HL-60/S4 treated with phorbol 12-myristate 13-acetate at 8.2 ng/mL for 4 days and 3 days (cell line): ENCODE data around the gene PNPLA8.
"Not testable (repeated sequence)": the region's sequence is repeated elsewhere in the genome, so short reads cannot be mapped to it uniquely, and the experiment has no call there.

Experiments
- in situ Hi-C: fragments of 300-500 bp; cut with MboI; formaldehyde crosslinking; loops from 2 replicates; pipeline ENCODE4 v1.15.0; 2022; ENCODE audit warnings: low sequenced_read_pairs

Gene PNPLA8

DNA sequence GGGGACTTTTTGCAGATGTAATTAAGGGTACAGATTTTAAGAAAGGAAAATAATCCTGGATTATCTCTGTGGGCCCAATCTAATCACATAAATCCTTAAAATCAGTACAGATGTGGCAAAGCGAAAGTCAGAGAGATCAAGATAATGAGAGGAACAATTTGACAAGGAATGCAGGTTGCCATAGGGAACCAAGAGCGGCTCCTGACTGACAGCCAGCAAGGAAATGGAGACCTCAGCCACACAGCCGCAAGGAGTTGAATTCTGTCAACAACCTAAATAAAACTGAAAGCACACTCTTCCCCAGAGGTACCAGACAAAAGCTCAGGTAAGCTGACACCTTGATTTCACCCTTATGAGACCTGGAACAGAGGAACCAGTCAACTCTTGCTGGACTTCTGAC, 3.4 kb upstream of the PNPLA8 start:
- in situ Hi-C loops: no loop called here

DNA sequence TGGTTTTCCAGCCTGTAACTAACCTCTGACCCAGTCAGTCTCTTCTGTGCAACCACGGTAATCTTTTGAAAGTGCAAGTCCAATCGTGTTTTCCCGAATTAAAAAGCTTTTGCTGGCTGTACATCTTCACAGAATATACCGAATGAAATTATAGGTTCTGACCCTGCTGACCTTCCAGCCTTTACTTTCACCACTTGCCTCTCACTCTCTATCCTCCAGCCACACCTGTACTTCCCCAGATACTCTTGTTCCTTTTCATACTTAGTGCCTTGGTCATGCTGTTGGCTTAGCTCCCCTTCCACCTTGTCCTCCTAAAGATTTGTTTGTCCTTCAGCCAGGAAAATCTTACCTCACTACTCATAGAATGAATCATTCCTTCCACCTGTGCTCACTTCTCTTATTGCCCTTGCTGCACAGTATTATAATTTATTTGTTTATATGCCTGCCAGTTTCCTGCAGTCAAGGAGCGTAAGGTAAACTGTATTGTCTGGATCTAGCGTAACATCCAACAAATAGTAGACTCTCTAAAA, 2.3 kb upstream of the PNPLA8 start:
- in situ Hi-C loops: no loop called here

DNA sequence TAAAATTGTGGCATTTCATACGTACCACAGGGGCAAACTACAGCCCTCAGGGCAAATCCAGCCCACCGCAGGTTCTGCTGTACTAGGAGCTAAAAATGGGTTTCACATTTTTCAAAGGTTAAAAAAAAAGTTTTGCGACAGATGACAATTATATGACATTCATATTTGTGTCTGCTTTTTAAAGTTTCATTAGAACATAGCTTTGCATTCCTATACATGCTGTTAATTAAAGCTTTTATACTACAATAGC, 758 bp upstream of the PNPLA8 start:
- in situ Hi-C loops: no loop called here

DNA sequence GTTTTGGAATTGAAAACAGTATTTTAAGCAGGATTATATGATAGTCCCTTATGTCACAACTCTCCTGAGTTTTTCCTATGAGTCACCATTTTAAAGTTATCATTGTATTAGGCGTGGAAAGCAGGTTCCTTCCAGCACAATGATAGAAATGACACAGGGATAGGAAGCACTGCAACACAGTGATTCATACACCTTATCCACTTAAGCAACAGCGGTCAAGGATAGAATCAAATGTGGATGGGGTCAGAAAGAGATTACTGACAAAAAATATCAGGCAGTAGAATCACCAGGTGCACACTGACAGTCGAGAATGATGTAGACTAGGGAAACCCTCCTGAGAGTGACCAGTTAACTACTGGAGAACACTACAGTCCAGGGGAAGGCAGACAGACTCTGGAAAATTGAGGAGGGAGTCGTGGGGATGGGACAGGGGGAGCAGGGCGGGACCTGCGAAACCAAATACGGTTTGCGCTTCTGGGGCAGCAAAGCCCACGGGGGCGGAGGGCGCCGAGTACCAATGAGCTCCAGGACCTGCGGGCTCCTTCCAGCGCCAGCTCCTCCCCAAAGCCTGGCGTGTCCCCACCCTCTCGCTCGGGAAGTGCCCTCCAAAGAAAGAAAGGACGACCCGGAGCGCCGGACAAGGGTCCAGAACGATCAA, 479 bp downstream of the PNPLA8 start:
- in situ Hi-C loops: no loop called here

DNA sequence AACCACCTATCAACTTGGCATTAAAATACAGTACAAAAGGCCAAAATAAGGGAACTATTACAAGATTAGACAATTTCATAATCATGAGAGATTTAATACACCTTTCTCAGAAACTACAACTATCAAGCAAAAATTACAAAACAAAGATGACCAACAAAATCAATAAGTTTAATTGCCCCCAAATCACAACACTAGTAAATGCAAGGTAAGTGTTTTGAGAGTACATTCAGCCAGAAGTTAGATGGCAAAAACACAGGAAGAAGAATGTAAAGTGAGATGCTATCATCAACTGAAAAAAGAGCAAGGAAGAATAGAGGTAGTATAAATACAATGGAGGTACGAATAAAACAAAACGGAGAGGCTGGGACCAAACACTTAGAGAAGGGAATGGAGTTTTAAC, 3.2 kb downstream of the PNPLA8 start:
- in situ Hi-C loops: no loop called here

DNA sequence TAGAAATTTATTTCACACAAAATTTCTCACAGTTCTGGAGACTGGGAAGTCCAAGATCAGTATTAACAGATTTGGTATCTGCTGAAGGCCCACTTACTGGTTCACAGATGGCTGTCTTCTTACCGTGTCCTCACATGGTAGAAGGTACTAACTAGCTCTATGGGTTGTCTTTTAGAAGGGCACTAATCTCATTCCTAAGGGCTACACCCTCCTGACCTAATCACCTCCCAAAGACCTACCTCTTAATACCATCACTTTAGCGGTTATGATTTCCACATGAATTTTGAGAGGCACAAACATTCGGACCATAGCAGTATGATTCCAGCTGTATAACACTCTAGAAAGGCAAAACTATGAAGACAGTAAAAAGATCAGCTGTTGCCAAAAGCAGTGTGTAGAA, 8.0 kb downstream of the PNPLA8 start:
- in situ Hi-C loops: no loop called here

DNA sequence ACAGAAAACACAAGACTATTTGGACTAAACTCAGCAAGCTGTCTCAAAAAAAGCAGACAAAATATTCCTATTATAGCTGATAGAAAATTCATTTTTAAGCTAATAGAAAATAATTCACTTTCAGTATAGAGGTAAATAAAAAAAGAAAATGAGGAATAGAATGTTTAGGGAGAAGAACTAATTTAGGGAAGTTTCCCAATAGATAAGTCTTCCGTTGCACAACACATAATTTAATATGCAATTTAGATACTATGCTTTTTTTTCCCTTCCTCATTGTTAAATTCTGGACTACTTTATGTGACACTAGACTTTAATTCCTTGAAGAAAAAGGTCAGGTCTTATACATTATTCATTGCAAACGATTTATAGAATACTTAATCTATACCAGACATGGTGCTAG, 10.3 kb downstream of the PNPLA8 start:
- in situ Hi-C loops: no loop called here

DNA sequence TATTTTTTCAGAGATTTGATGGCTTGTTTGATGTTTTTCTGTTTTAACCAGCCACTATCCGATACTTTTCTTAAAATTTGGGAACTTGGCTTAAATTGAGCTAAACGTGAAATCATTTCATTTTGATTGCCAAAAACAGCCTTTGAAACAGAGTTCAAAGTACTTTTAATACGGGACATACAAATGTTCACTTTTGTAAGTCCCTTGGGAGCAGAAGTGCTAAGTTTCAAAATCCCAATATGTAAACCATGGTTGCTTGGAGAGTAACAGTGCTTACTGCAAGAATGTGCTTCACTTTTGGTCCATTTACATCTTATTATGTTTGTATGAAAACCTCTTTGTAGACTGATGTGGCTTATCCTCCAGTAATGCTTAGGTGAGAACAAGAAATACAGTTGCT, 10.9 kb downstream of the PNPLA8 start:
- in situ Hi-C loops: no loop called here

DNA sequence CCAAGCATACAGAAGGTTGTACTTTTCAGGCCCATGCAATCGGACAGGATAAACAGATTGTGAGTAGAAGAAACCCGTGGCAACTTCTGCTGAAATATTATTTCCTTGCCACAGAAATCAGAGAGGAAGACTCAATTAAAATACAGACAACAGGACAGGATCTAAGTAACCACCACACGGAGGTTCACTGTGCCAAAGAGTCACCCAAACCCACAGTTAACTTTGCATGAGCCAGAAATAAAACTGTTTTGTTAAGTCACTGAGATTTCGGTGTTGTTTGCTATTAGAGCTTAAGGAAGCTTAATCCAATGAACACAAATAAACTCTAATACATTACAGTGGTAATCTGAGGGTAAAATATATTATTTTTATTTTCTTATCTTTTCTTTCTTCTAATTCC, 14.0 kb downstream of the PNPLA8 start:
- in situ Hi-C loops: no loop called here

DNA sequence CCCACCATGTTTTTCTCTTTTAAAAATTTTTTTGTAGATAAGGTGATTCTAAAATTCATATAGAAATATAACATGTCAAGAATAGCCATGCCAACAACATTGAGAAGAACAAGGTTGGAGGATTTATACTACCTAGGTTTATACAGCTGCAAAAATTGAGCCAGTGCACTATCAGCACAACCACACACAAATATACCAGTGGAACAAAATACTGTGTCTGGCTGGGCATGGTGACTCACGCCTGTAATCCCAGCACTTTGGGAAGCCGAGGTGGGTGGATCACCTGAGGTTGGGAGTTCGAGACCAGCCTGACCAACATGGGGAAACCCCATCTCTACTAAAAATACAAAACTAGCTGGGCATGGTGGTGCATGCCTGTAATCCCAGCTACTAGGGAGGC, 21.4 kb downstream of the PNPLA8 start:
- in situ Hi-C loops: not testable (repeated sequence)

DNA sequence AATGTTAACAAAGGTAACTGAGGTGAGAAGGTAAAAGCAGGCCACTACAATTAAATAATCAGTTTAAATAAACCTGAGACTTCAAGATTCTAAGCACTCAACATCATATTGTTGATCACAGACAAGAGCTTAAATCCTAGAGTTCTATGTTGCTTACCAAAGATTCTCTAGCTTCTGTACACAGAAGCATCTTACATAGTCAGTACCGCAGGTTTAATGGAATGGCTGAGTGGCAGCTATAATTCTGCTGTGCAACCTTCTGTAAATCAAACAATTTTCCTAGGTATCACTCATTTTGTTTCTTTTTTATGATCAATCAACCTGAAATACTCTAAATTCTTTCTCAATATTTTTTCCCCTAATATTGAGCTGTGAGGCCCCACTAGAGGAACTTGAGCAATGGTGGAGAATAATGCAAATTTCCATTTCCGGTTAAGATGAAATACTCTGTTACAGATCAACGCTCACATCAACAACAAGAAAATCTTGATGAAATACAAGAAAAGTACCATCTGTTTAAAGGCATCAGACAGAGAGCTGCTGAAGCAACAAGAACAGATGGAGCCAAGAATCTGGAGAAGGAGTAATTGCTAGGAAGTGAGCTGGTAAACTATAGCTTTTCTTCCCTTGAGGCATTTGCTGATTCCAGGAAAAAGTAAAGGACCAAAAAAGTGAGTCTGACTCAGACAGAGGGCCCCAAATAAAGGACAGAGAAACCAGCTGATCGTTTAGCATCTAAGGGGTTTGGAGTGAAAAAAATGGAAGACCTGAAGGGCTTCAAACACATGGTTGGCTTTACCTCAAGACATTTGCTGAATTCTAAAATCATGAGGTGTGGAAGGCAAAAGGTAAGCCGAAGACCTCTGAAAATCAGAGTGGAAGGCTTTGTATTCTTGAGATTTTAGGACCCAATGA, 22.6 kb downstream of the PNPLA8 start:
- in situ Hi-C loops: no loop called here

DNA sequence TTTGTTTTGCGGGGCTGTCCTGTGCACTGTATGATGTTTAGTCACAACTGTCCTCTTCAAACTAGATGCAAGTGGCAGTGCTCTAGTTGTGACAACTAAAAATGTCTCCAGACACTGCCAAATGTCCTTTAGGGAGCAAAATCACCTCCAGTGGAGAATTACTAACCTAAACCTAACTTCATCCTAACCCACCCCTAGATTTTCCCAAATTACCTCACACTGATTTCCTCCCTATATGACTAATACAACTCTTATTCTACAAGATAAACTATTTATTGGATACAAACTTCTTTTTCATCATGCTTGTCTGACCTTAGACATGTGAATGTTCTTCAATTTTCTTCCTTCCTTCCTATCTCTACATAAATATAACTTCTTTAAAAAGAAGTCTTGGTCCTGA, 26.4 kb downstream of the PNPLA8 start:
- in situ Hi-C loops: loop anchor here (25.0 kb wide), 1 partner anchor 312 kb away; no protein-coding TSS in a partner anchor

DNA sequence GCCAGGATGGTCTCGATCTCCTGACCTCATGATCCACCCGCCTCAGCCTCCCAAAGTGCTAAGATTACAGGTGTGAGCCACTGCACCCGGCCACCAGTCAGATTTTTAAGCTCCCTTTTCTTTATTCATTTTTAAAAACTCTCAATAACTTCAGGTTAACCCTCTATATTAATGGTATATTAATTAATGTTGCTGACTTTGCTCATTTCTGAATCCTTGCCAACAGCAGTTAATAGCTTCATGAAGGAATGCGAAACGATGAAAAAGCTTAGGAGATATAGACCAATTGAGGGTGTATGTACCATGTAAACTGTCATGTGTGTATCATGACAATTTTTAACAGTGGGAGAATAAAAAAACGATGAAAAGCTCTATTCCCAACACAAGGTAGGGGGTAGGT, 27.5 kb downstream of the PNPLA8 start:
- in situ Hi-C loops: loop anchor here (25.0 kb wide), 1 partner anchor 311 kb away; no protein-coding TSS in a partner anchor

DNA sequence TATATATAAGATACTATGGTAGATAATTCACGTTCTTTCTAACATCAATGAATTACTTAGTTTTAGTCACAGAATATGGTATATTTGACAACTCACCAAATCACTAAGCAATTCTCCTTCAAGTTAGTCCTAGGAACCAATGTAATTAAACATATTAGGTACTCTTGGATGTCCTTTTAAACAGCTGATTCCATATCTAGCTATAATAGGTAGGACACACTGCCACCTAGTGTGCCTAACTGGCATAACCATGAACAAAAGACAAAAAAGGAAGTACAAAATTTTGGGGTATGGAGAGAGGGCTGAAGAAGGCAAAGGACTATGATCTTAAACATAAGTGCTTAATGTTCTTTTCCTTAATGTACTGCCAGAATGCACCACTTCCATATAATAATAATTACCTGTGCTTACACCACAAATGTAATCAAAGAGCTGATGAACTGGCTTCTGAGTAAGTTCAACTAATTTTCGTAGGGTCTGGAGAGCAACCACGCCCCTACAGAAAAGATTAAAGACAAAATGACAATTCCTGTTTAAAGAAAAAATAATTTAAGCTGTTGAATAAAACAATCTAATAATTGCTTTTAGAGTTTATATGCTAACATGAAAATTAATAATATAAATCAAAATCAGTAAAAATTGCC, 28.7 kb downstream of the PNPLA8 start:
- in situ Hi-C loops: loop anchor here (25.0 kb wide), 1 partner anchor 310 kb away; no protein-coding TSS in a partner anchor

DNA sequence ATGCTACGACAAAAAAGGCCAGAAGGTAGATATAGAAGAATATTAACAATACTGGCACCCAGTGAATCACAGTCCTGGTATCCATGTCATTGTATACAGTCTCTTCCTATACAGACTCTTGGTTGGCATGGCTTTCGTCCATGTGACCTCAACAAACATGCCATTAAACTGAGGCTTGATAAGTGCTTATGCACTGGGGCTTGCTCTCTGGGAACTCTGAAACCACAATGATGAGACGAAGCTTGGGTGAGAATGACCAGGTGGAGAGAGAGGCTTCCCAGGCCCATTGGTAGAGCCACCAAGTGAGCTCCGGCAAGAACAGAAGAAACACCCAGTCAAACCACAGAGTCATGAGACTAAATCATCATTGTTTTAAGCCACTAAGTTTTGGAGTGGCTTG, 33.2 kb downstream of the PNPLA8 start:
- in situ Hi-C loops: loop anchor here (25.0 kb wide), 1 partner anchor 305 kb away; no protein-coding TSS in a partner anchor

DNA sequence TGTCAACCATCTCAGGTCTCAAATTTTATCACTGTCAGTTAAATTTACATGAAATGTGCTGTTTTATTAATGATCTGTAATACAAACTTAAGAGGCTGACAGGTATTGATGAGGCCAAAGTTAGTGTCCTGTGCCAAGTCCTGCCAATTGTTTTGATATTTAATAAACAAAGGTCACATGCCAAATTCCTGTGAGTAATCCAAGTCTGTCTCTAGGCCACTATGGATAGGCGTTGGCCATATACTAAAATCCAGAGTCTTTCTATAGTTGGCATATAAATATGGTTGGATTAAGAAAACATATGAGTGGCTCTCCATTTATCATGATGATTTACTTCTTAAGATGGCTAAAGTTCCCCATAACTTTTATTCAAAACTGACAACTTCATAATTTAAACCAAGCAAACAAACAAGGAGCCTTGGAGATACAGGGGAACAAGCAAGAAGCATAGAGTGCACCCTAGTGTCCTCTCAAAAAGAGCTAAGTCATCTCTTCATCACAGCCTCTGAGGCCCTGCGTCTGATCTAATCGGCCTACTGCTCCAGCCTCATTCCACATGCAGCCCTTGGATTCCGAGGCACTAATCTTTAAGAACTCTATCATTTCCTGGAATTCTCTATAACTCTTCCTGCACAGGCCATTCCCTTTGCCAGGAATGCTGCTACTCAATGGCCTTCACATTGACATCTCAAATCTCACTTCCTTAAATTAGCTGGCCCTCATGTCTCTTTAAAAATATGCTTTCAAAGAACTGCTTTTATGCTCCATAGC, 37.0 kb downstream of the PNPLA8 start:
- in situ Hi-C loops: loop anchor here (25.0 kb wide), 1 partner anchor 302 kb away; no protein-coding TSS in a partner anchor

DNA sequence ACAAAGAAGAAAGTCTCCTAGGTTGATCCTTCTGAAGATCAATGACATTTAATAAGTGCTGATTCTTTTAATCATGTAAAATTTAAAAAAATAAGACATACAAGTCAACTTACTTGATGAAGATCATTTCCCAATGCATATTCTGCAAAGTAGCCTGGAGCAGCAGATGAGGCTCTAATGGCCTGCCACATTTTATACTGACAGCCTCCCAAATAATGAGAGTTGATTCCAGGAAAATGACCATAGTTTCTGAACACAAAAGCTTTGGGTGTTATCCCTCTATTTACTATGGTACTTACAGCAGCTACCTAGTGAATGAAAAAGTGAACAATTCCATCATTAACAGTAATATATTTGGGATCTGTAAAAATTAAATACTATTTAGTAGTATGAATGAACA, 38.3 kb downstream of the PNPLA8 start:
- in situ Hi-C loops: loop anchor here (25.0 kb wide), 1 partner anchor 300 kb away; no protein-coding TSS in a partner anchor

DNA sequence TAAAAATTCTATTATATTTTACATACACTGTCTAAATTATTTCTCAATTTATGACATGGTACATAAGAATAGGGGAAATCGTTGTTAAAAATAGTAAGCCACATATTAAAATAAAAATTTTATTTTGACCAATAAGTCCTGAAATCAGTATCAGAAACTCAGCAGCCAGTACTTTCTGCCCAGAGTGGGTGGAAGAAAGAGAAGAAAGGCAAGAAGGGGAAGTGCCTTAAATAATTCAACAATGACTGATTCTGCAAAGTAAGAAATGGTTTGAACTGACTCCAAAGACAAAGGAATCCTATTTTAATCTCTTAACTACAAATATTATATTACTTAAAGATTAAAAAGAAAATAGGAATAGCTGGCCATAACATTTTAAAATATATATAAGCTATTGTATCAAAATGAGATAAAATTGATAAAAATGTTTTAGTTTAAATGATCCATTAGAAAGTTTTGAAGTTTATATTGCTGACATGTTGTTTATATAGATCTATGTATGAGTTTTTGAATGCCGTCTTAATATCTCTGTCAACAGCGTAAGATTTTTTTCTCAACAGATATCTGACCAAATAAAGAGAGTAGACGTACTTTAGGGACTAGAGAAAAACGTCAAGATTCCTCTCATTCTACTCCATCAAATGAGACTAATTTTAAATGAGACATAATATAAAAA, 39.5 kb downstream of the PNPLA8 start:
- in situ Hi-C loops: loop anchor here (25.0 kb wide), 1 partner anchor 299 kb away; no protein-coding TSS in a partner anchor

DNA sequence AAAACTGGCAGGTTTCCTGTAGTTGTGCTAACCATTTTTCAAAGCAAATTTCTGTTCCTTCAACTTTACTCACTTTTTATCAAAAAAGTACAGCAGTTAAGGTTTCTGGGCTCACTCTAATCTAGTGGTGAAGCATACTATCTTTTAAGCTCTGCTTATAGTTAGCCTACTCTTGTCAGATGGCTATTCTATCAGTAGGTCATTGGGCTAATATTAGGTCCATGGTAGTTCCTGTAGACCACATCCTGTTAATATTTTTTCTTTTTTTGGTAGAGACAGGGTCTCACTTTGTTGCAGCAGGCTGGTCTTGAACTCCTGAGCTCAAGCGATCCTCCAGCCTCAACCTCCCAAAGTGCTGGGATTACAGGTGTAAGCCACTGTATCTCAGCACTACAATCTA, 41.8 kb downstream of the PNPLA8 start:
- in situ Hi-C loops: loop anchor here (25.0 kb wide), 1 partner anchor 297 kb away; no protein-coding TSS in a partner anchor

DNA sequence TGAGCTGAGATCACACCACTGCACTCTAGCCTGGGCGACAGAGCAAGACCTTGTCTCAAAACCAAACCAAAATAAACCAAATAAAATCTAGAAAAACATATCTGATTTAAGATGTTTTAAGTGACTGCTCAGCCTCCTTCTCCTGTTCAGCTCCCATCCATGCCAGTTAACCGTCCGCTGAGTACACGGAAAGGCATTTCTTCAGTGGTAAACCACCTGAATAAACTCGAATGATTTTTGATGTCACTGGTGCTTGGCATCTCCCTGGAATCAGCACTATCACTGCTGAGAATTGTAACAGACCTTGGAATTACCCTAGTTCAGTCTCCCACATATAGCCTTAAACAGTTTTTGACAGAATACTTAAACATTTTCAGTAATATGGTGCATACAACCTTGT, 45.6 kb downstream of the PNPLA8 start:
- in situ Hi-C loops: loop anchor here (25.0 kb wide), 1 partner anchor 293 kb away; no protein-coding TSS in a partner anchor
